Kidney glomerular epithelial cell (primary cell): Measurements from ENCODE around the gene SETD7.
A peak's percentile ranks its signal among the peaks of the same experiment; 100 is the strongest.
"Not testable (repeated sequence)": the region's sequence is repeated elsewhere in the genome, so short reads cannot be mapped to it uniquely, and the experiment has no call there.

Experiments used
- DNase-seq: peaks from one replicate; lab custom pipeline; 2025; lab: John Stamatoyannopoulos, UW

SETD7 gene

DNA sequence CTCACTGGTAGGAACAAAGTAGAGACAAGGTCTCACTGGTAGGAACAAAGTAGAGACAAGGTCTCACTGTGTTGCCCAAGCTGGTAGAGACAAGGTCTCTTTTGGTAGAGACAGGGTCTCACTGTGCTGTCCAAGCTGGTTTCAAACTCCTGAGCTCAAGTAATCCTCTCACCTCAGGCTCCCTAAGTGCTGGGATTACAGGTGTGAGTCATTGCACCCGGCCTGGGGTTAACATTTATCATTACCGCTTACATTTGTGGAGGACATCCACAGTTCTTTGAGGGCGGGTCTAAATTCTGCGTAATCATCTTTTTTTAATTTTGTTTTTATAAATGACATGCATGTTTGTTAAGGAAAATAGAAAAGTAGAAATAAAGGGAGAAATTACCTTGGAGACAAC is 90.1 kb downstream of the SETD7 start:
- DNase-seq, result no peak

- not testable (repeated sequence) for DNase-seq
Observed at GRCh38 chr4:139464512-139464911, 91.5 kb downstream of the SETD7 start.

GRCh38 chr4:139461022-139461628 is 94.9 kb downstream of the SETD7 start:
- no peak for DNase-seq

DNA sequence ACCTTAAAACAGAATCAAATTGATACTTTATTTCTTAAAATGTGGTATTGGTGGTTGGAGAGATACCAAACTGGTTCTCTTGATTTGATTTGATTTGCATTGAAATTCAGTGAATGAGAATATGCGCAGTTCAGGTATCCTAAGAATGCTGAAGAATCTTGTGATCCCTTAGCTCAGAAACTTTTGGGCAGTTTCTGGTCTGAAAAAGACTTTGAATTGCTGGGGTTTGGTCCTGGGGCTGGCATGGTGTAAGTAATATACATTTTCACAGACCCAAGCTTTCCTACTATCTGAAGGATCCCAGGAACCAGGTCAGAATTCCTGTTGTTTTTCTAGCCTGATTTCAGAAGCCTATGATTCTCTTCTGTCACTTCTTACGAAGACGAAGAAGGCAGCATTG is 95.5 kb downstream of the SETD7 start:
- DNase-seq, result no peak

DNA sequence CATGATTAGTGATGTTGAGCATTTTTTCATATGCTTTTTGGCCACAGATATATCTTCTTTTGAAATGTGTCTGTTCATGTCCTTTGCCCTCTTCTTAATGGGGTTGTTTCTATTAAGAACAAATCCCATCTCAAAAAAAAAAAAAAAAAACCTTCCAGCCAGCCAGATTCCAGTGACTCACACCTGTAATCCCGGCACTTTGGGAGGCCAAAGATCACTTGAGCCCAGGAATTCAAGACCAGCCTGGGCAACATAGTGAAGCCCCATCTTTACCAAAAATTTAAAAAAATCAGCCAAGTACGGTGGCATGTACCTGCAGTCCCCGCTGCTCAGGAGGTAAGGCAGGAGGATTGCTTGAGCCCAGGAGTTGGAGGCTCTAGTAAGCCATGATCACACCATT is 97.0 kb downstream of the SETD7 start:
- DNase-seq, result no peak

GRCh38 chr4:139458543-139458942 is 97.5 kb downstream of the SETD7 start:
- DNase-seq, result no peak

GRCh38 chr4:139457318-139457717 is 98.7 kb downstream of the SETD7 start:
- no peak for DNase-seq

DNA sequence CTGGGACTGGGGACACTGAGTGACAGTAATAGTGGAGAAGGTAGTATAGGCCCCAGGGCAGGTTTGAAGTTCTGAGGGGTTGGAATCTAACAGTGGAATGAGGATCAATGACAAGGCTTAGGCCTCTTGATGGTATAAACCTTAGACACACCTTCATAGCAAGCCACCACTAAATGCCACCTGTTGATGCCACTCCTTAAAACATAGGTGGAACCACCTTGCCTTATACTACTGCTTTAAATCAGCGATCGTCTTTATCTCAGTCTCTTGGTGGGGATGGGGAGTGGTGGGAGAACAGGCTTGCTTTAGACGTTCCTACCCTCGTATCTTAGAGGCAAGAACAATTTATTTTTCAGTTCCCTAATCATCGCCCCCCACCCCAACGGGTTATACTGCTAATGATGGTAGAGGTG is 100.9 kb downstream of the SETD7 start:
- no peak for DNase-seq

- no peak for DNase-seq
Observed at GRCh38 chr4:139454111-139455045, 101.6 kb downstream of the SETD7 start, which contains the start of gene RAB33B. Gene RAB33B, plus strand, starts transcription at chr4:139454121. Its CDS starts 75 bp downstream, at chr4:139454196.

DNA sequence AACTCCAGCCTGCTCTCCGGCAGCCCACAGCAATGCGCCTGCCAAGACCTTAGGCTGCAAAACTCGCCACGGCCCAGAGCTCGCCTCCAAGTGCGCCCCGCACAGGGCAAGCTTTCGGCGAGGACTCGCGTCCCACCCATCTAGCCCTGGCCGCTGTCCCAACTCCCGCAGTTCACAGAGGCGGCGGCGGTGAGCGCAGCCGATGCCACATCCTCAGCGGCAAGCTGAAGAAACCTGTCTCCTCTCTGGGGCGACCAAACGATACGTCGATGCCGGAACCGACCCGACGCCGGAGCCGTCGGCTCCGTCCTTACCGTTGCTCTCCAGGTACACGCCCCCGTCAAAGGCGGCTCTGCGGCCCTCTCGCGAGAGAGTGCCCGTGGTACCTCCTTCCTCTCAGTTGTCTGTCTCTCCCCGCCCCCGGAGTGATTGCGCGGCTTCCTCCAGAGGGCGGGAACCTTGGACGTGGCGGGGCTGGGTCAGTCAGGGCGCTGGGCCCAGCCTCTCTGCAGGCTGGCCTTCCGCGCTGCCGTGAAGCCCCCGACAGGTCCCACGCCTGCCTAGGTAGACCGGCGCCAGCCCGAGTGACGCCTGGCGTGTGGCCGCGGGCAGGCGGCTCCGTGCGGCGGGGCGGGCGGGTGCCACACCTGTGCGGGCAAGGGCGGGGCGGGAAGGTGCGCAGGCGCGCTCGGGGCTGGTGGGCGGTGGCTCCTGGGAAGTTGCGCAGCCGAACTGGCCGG is 102.5 kb downstream of the SETD7 start:
- DNase-seq, result peak; percentile 93

- peak; percentile 93 for DNase-seq
Observed at GRCh38 chr4:139453041-139453370, 103.0 kb downstream of the SETD7 start.

DNA sequence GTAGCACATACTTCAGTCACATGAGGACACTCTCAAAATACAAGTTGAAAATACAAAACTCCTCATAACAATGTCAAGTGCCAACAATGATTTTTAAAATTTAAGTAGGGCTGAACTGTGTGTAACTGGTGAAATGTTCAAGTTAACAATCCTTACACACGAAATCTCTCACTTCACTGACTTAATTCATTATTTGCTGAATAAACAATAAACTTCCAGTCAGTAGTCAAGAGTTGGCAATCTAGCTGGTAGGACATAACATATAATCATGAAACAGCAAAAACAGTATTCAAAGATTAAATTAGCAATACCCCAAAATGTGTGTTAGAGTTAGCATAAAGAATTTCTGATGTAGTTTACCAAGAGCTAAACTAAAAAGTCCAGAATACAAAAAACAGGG is 104.0 kb downstream of the SETD7 start:
- no peak for DNase-seq

DNA sequence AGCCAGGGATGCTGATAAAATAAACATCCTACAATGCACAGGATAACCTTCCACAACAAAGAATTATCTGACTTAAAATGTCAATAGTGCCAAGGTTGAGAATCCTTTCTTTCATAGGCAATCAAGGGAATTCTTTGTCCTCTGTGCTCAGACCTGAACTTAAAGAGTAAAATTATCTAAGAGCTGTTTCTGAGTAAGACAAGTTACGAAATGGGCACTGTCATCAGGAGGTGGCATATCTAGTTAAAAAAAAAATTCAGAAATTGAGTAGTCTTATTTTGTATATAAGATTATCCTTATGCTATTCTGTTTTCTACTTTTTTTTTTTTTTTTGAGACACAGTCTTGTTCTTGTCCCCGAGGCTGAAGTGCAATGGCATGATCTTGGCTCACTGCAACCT is 105.4 kb downstream of the SETD7 start:
- DNase-seq, result no peak

DNA sequence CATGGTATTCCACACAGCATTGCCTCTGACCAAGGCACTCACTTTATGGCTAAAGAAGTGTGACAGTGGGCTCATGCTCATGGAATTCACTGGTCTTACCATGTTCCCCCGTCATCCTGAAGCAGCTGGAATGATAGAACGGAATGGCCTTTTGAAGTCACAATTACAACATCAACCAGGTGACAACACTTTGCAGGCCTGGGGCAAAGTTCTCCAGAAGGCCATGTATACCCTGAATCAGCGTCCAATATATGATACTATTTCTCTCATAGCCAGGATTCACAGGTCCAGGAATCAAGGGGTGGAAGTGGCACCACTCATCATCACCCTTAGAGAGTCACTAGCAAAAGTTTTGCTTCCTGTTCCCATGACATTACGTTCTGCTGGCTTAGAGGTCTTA is 108.9 kb downstream of the SETD7 start:
- not testable (repeated sequence) for DNase-seq
